Measurements from ENCODE around the gene LCOR. TPM values are rescaled to one million over a fixed set of nuclear protein-coding genes. Genes with fewer than 3 reads are reported as not detected.

Gene LCOR
- total RNA-seq, 1 experiment from 2014 or later = 10.5 TPM

GRCh38 chr10:96890580-96890979 lies 58.5 kb downstream of the LCOR start:
- no peak for ATAC-seq
- no peak for TF ChIP-seq CTCF (conservative IDR thresholded peaks at IDR 0.05; ENCODE audit: low read depth, low read length)
- no peak for TF ChIP-seq EZH2 (IDR thresholded peaks at IDR 0.05; ENCODE audit: low read length, unreplicated experiment)
- TF ChIP-seq EZH2phosphoT487 (IDR thresholded peaks at IDR 0.05; ENCODE audit: borderline replicate concordance, low read length) = no peak
- no peak for DNase-seq
- Histone ChIP-seq H3K27ac (ENCODE audit: low read length) (no peak overlapping the region), H3K4me2 (ENCODE audit: low read length) (no peak overlapping the region), H3K4me3 (ENCODE audit: low read length) (no peak overlapping the region), H2AFZ (ENCODE audit: low read length) (no peak overlapping the region), H3K79me2 (ENCODE audit: low read length) (peaks cover 69% of the 10 kb centered on the region), H3F3A (ENCODE audit: low read length, unreplicated experiment) (no peaks in the 10 kb centered on the region), H3K9ac (ENCODE audit: low read length) (no peak overlapping the region), H3K27me3 (ENCODE audit: low read length) (no peaks in the 10 kb centered on the region), H3K9me3 (ENCODE audit: low read length) (no peaks in the 10 kb centered on the region), H3K4me1 (ENCODE audit: insufficient read depth, low read length) (peaks cover 9% of the 10 kb centered on the region; the same call in 1 of the 2 replicates), H3K36me3 (ENCODE audit: low read depth, low read length) (no peaks in the 10 kb centered on the region; the same call in 1 of the 2 replicates), H3K9me2 (replicated peaks; ENCODE audit: low read length) (no peaks in the 10 kb centered on the region), H4K20me1 (ENCODE audit: low read length) (no peaks in the 10 kb centered on the region)
- no TSS peak for BruUV-seq (replicated peaks)
- ChIA-PET CTCF (no interaction called here), POLR2A (ENCODE audit: unreplicated experiment) (no interaction called here)
- intact Hi-C loops (cut with micrococcal nuclease) = no loop called here

- no peaks in the 10 kb centered on the region for H3K9me3 ChIP-seq (ENCODE audit: low read length)
- H3K9ac ChIP-seq (ENCODE audit: low read length) = no peak overlapping the region
- no peaks in the 10 kb centered on the region for H3F3A ChIP-seq (ENCODE audit: low read length, unreplicated experiment)
- H3K27me3 ChIP-seq (ENCODE audit: low read length) = no peaks in the 10 kb centered on the region
- H3K79me2 ChIP-seq (ENCODE audit: low read length) = peaks cover 63% of the 10 kb centered on the region
- no peak overlapping the region for H2AFZ ChIP-seq (ENCODE audit: low read length)
- H3K4me3 ChIP-seq (ENCODE audit: low read length) = no peak overlapping the region
- H4K20me1 ChIP-seq (ENCODE audit: low read length) = no peaks in the 10 kb centered on the region
- DNase-seq (no peak), ATAC-seq (no peak)
- no peaks in the 10 kb centered on the region; the same call in 1 of the 2 replicates for H3K36me3 ChIP-seq (ENCODE audit: low read depth, low read length)
- no peak for TF ChIP-seq EZH2 (IDR thresholded peaks at IDR 0.05; ENCODE audit: low read length, unreplicated experiment)
- TF ChIP-seq EZH2phosphoT487 (IDR thresholded peaks at IDR 0.05; ENCODE audit: borderline replicate concordance, low read length) = no peak
- no peak for TF ChIP-seq CTCF (conservative IDR thresholded peaks at IDR 0.05; ENCODE audit: low read depth, low read length)
- H3K4me1 ChIP-seq (ENCODE audit: insufficient read depth, low read length) = peaks cover 9% of the 10 kb centered on the region; the same call in 1 of the 2 replicates
- ChIA-PET POLR2A (ENCODE audit: unreplicated experiment) (no interaction called here), CTCF (no interaction called here)
- no TSS peak for BruUV-seq (replicated peaks)
- no peak overlapping the region for H3K4me2 ChIP-seq (ENCODE audit: low read length)
- no peak overlapping the region for H3K27ac ChIP-seq (ENCODE audit: low read length)
- no peaks in the 10 kb centered on the region for H3K9me2 ChIP-seq (replicated peaks; ENCODE audit: low read length)
- intact Hi-C loops (cut with micrococcal nuclease) = no loop called here
Observed at GRCh38 chr10:96891840-96892239, 59.7 kb downstream of the LCOR start.

GRCh38 chr10:96895662-96896424 lies 63.7 kb downstream of the LCOR start:
- H3K9me3 ChIP-seq (ENCODE audit: low read length) = no peaks in the 10 kb centered on the region
- DNase-seq = no peak
- no peak for ATAC-seq
- no peaks in the 10 kb centered on the region for H3F3A ChIP-seq (ENCODE audit: low read length, unreplicated experiment)
- TF ChIP-seq CTCF (conservative IDR thresholded peaks at IDR 0.05; ENCODE audit: low read depth, low read length) (no peak), EZH2 (IDR thresholded peaks at IDR 0.05; ENCODE audit: low read length, unreplicated experiment) (no peak), EZH2phosphoT487 (IDR thresholded peaks at IDR 0.05; ENCODE audit: borderline replicate concordance, low read length) (no peak)
- H2AFZ ChIP-seq (ENCODE audit: low read length) = no peak overlapping the region
- intact Hi-C loops (cut with micrococcal nuclease) = no loop called here
- H4K20me1 ChIP-seq (ENCODE audit: low read length) = peaks cover 9% of the 10 kb centered on the region; the same call in 1 of the 2 replicates
- no peaks in the 10 kb centered on the region for H3K27me3 ChIP-seq (ENCODE audit: low read length)
- H3K4me1 ChIP-seq (ENCODE audit: insufficient read depth, low read length) = no peaks in the 10 kb centered on the region
- H3K27ac ChIP-seq (ENCODE audit: low read length) = no peak overlapping the region
- ChIA-PET CTCF (no interaction called here), POLR2A (ENCODE audit: unreplicated experiment) (no interaction called here)
- H3K36me3 ChIP-seq (ENCODE audit: low read depth, low read length) = no peaks in the 10 kb centered on the region; the same call in 1 of the 2 replicates
- no peak overlapping the region for H3K9ac ChIP-seq (ENCODE audit: low read length)
- no peaks in the 10 kb centered on the region for H3K9me2 ChIP-seq (replicated peaks; ENCODE audit: low read length)
- H3K4me3 ChIP-seq (ENCODE audit: low read length) = no peak overlapping the region
- BruUV-seq (replicated peaks) = no TSS peak
- peaks cover 74% of the 10 kb centered on the region for H3K79me2 ChIP-seq (ENCODE audit: low read length)
- H3K4me2 ChIP-seq (ENCODE audit: low read length) = no peak overlapping the region

Measured in PC-3 (cell line).